Stomach (tissue), 4 donors: ENCODE results near the gene BSG.

Experiments used
- EP300 ChIP-seq: sonication (generic); formaldehyde crosslinking; IDR thresholded peaks from one replicate; pipeline ENCODE4 v1.6.1; 2017; ENCODE audit warnings: antibody characterized with exemption
- POLR2A ChIP-seq, 4 donors: fragments of 450-650 bp; IDR thresholded peaks; one replicate each; pipeline ENCODE4 v1.6.1; 2016; ENCODE audit warnings: antibody characterized with exemption in 4 of 4, control low read depth in 2 of 4, mild to moderate bottlenecking in 1 of 4, moderate library complexity in 1 of 4
- POLR2AphosphoS5 ChIP-seq, 3 donors: sonication (generic); formaldehyde crosslinking; IDR thresholded peaks; one replicate each; pipeline ENCODE4 v1.6.1; 2016; ENCODE audit warnings: antibody characterized with exemption in 3 of 3
- TF ChIP-seq, protein P1 (sequence below), 7 experiments: fragments of 450-650 bp in 4 of 7; fragments of 200-600 bp in 3 of 7; sonication (generic) in 3 of 7; IDR thresholded peaks; one replicate each; pipeline ENCODE4 v1.5.1; 2016 to 2019; ENCODE audit warnings: antibody characterized with exemption in 7 of 7, control low read depth in 2 of 7, mild to moderate bottlenecking in 1 of 7

DNA sequence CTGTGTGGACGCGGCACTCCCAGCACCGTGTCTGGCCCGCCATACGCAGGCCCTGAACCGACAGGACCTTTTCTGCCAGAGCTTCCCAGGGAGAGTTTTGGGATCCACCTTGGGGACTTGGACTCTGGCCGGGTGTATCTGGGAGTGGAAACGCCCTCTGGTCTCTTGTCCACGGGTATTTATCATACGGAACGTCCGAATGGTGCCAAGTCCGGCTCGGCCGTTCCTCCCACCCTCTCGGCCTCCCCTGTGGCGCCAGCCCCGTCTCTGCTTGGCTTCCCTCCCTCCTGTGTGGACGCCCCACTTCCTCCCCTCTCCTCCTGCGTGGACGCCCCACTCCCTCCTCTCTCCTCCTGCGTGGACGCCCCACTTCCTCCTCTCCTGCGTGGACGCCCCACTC, 29.4 kb downstream of the BSG start:
- TF ChIP-seq, protein P1, sequence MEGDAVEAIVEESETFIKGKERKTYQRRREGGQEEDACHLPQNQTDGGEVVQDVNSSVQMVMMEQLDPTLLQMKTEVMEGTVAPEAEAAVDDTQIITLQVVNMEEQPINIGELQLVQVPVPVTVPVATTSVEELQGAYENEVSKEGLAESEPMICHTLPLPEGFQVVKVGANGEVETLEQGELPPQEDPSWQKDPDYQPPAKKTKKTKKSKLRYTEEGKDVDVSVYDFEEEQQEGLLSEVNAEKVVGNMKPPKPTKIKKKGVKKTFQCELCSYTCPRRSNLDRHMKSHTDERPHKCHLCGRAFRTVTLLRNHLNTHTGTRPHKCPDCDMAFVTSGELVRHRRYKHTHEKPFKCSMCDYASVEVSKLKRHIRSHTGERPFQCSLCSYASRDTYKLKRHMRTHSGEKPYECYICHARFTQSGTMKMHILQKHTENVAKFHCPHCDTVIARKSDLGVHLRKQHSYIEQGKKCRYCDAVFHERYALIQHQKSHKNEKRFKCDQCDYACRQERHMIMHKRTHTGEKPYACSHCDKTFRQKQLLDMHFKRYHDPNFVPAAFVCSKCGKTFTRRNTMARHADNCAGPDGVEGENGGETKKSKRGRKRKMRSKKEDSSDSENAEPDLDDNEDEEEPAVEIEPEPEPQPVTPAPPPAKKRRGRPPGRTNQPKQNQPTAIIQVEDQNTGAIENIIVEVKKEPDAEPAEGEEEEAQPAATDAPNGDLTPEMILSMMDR (IDR thresholded peaks at IDR 0.05) = no peak
- TF ChIP-seq POLR2AphosphoS5 (IDR thresholded peaks at IDR 0.05) (no peak), POLR2A (IDR thresholded peaks at IDR 0.05) (no peak), EP300 (no peak)
